ENCODE results near the gene ADO. TPM values are rescaled to one million over a fixed set of nuclear protein-coding genes. Genes with fewer than 3 reads are reported as not detected.

Gene ADO
- polyA plus RNA-seq, 1 of the 3 experiments (the other 2 are of a cell fraction): 6.9 TPM

DNA sequence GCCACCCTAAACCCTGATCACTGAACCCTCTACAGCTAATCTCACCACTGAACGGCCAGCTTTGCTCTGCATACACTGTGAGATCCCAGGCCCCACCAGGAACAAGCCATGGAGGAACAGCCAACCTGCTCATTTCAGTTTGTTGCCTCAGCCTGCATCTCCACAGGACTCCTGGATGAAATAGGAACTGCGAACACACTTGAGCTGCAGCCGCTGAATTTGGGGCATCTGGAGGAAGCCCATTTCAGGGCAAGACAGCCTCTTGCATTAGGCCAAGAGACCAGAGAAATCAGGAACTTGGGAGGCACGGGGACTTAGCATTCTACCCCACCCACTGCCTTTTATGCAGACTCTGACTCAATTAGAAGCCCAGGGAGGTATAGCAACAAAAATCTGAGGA is 26.2 kb downstream of the ADO start:
- Histone ChIP-seq H3K27me3 (ENCODE audit: insufficient read depth) (no peaks in the 10 kb centered on the region), H3K79me2 (ENCODE audit: insufficient read depth) (no peaks in the 10 kb centered on the region), H3K9ac (no peak overlapping the region), H3K36me3 (replicated peaks in 1 of 2; ENCODE audit: control insufficient read depth in 1 of 2, insufficient read depth in 2 of 2, low read length in 1 of 2) (no peaks in the 10 kb centered on the region), H3K27ac (ENCODE audit: low read depth in 2 of 2, low read length in 1 of 2) (0 out of 4 replicates have a peak overlapping the region, but pooled peaks of 1 of the 2 experiments have one; percentile 17), H4K20me1 (ENCODE audit: insufficient read depth) (no peaks in the 10 kb centered on the region), H3K4me1 (ENCODE audit: control insufficient read depth in 1 of 2, insufficient read depth in 2 of 2, low read depth in 1 of 2, low read length in 1 of 2) (no peaks in the 10 kb centered on the region; a peak in 1 of 4 replicates), H3F3A (replicated peaks; ENCODE audit: insufficient read depth) (peaks cover 6% of the 10 kb centered on the region), H3K9me2 (no peaks in the 10 kb centered on the region), H3K9me3 (0 out of 2 replicates have a peak, but pooled peaks cover 3% of the 10 kb centered on the region), H3K4me2 (no peak overlapping the region), H3K4me3 (ENCODE audit: low read depth in 2 of 2, low read length in 1 of 2) (no peak overlapping the region), H2AFZ (ENCODE audit: low read depth) (no peak overlapping the region)
- DNase-seq: no peak
- ChIA-PET POLR2A (no interaction called here), CTCF (interaction anchor here (0.6 to 1.5 kb wide), 4 partner anchors 12 to 252 kb away, joined by 3 to 6 read pairs (median 4); no protein-coding TSS in a partner anchor)
- TF ChIP-seq RCOR1 (IDR thresholded peaks at IDR 0.05; ENCODE audit: low read length): no peak
- no peak for TF ChIP-seq EP300 (IDR thresholded peaks at IDR 0.05; ENCODE audit: borderline replicate concordance in 1 of 2, low read depth in 1 of 2, low read length in 1 of 2)
- TF ChIP-seq SIN3A (IDR thresholded peaks at IDR 0.05; ENCODE audit: borderline replicate concordance, low read depth, low read length): no peak
- TF ChIP-seq SMC3 (IDR thresholded peaks at IDR 0.05; ENCODE audit: low read depth, low read length): no peak
- TF ChIP-seq, protein P1, sequence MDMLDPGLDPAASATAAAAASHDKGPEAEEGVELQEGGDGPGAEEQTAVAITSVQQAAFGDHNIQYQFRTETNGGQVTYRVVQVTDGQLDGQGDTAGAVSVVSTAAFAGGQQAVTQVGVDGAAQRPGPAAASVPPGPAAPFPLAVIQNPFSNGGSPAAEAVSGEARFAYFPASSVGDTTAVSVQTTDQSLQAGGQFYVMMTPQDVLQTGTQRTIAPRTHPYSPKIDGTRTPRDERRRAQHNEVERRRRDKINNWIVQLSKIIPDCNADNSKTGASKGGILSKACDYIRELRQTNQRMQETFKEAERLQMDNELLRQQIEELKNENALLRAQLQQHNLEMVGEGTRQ (IDR thresholded peaks at IDR 0.05; ENCODE audit: borderline replicate concordance, low read depth, low read length): no peak
- no peak for TF ChIP-seq ELF1 (IDR thresholded peaks at IDR 0.05)
- TF ChIP-seq, protein P2, sequence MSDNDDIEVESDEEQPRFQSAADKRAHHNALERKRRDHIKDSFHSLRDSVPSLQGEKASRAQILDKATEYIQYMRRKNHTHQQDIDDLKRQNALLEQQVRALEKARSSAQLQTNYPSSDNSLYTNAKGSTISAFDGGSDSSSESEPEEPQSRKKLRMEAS (IDR thresholded peaks at IDR 0.05; ENCODE audit: low read depth): no peak
- TF ChIP-seq RXRA (IDR thresholded peaks at IDR 0.05; ENCODE audit: borderline replicate concordance, low read depth): no peak
- no peak for TF ChIP-seq YY1 (IDR thresholded peaks at IDR 0.05; ENCODE audit: low read depth)
- no peak for TF ChIP-seq NRF1 (IDR thresholded peaks at IDR 0.05; ENCODE audit: low read depth, low read length)
- TF ChIP-seq POLR2AphosphoS5 (IDR thresholded peaks at IDR 0.05; ENCODE audit: low read depth, low read length): no peak
- TF ChIP-seq TAF1 (IDR thresholded peaks at IDR 0.05; ENCODE audit: borderline replicate concordance, low read depth, low read length): no peak
- TF ChIP-seq EZH2phosphoT487 (IDR thresholded peaks at IDR 0.05; ENCODE audit: borderline replicate concordance, low read depth): no peak
- 38% methylated on average over 2 of the region's 4 CpGs for WGBS (ENCODE audit: low lambda C conversion rate)

DNA sequence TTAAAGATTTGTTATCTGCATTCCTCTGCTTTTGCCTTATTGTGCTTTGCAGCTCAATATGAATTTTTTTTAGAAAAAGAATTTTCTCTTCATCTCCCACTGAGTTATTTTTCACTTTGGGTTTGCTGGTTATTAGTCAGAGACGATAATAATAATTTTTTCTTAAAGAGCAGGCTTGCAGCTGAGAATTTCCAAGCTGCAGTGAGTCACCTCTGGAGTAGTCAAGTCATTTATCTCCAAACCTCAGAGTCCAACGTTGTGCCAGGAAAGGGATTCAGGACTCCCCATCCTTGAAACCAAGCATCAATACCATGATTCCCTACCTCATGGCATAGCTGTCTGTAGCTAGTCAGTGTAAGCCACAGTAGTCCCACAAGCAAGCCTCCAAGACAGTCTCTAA is 26.8 kb downstream of the ADO start:
- no peak overlapping the region for H3K4me3 ChIP-seq (ENCODE audit: low read depth in 2 of 2, low read length in 1 of 2)
- TF ChIP-seq TCF12 (IDR thresholded peaks at IDR 0.05) (peak; percentile 62; the same call in 1 of the 2 replicates), NFIC (IDR thresholded peaks at IDR 0.05; ENCODE audit: borderline replicate concordance) (peak; percentile 40; the same call in 1 of the 2 replicates), FOXJ3 (CRISPR knock-in tag; IDR thresholded peaks at IDR 0.05) (no peak), FOSL2 (IDR thresholded peaks at IDR 0.05; ENCODE audit: borderline replicate concordance, low read depth) (peak; percentile 79), FOXM1 (IDR thresholded peaks at IDR 0.05; ENCODE audit: low read depth) (no peak), JUND (IDR thresholded peaks at IDR 0.05) (peak; percentile 80), MEF2A (IDR thresholded peaks at IDR 0.05; ENCODE audit: borderline replicate concordance, low read depth) (no peak), TEAD4 (IDR thresholded peaks at IDR 0.05; ENCODE audit: borderline replicate concordance, insufficient read depth) (peak; percentile 33; the same call in 1 of the 2 replicates)
- TF ChIP-seq, protein P3, sequence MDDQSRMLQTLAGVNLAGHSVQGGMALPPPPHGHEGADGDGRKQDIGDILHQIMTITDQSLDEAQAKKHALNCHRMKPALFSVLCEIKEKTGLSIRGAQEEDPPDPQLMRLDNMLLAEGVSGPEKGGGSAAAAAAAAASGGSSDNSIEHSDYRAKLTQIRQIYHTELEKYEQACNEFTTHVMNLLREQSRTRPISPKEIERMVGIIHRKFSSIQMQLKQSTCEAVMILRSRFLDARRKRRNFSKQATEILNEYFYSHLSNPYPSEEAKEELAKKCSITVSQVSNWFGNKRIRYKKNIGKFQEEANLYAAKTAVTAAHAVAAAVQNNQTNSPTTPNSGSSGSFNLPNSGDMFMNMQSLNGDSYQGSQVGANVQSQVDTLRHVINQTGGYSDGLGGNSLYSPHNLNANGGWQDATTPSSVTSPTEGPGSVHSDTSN (IDR thresholded peaks at IDR 0.05): peak; percentile 75
- ChIA-PET POLR2A (no interaction called here), CTCF (interaction anchor here (0.6 to 1.4 kb wide), 3 partner anchors 13 to 253 kb away, joined by 4 to 6 read pairs (median 4); no protein-coding TSS in a partner anchor)
- H3K9me3 ChIP-seq: 0 out of 2 replicates have a peak, but pooled peaks cover 3% of the 10 kb centered on the region
- no peaks in the 10 kb centered on the region for H3K27me3 ChIP-seq (ENCODE audit: insufficient read depth)
- no peaks in the 10 kb centered on the region for H4K20me1 ChIP-seq (ENCODE audit: insufficient read depth)
- no peak overlapping the region for H2AFZ ChIP-seq (ENCODE audit: low read depth)
- no peak for DNase-seq
- H3K36me3 ChIP-seq (replicated peaks in 1 of 2; ENCODE audit: control insufficient read depth in 1 of 2, insufficient read depth in 2 of 2, low read length in 1 of 2): no peaks in the 10 kb centered on the region
- 0 out of 4 replicates have a peak overlapping the region, but pooled peaks of 1 of the 2 experiments have one; percentile 17 for H3K27ac ChIP-seq (ENCODE audit: low read depth in 2 of 2, low read length in 1 of 2)
- no peaks in the 10 kb centered on the region for H3K79me2 ChIP-seq (ENCODE audit: insufficient read depth)
- 5% methylated on average over 2 of the region's 2 CpGs for WGBS (ENCODE audit: low lambda C conversion rate)
- H3K9ac ChIP-seq: no peak overlapping the region
- H3K9me2 ChIP-seq: no peaks in the 10 kb centered on the region
- H3K4me1 ChIP-seq (ENCODE audit: control insufficient read depth in 1 of 2, insufficient read depth in 2 of 2, low read depth in 1 of 2, low read length in 1 of 2): no peaks in the 10 kb centered on the region; a peak in 1 of 4 replicates
- H3K4me2 ChIP-seq: no peak overlapping the region; the same call in 1 of the 2 replicates
- H3F3A ChIP-seq (replicated peaks; ENCODE audit: insufficient read depth): peaks cover 6% of the 10 kb centered on the region

Data from SK-N-SH (cell line).